Glutamatergic neuron (in vitro differentiated cells): Measurements from ENCODE around the gene RALGPS2. TPM values are rescaled to one million over a fixed set of nuclear protein-coding genes. Genes with fewer than 3 reads are reported as not detected.

Experiments used
- DNase-seq: peaks from one replicate; pipeline ENCODE4 v3.0.0; 2022
- H3K27ac Mint-ChIP-seq: one replicate; pipeline ENCODE4 v1.8.0; 2020; ENCODE audit warnings: mild to moderate bottlenecking, mixed read lengths, inconsistent platforms; ENCODE audit not compliant: unreplicated experiment
- H3K27me3 Mint-ChIP-seq: one replicate; pipeline ENCODE4 v1.8.0; 2020; ENCODE audit warnings: mild to moderate bottlenecking, moderate library complexity, mixed read lengths, inconsistent platforms; ENCODE audit not compliant: unreplicated experiment
- H3K36me3 Mint-ChIP-seq: one replicate; pipeline ENCODE4 v1.8.0; 2020; ENCODE audit warnings: mild to moderate bottlenecking, mixed read lengths, inconsistent platforms; ENCODE audit not compliant: unreplicated experiment
- H3K4me1 Mint-ChIP-seq: one replicate; pipeline ENCODE4 v1.8.0; 2020; ENCODE audit warnings: mild to moderate bottlenecking, low read depth, mixed read lengths, inconsistent platforms; ENCODE audit not compliant: unreplicated experiment
- H3K4me3 Mint-ChIP-seq: one replicate; pipeline ENCODE4 v1.8.0; 2020; ENCODE audit warnings: mild to moderate bottlenecking, mixed read lengths, inconsistent platforms; ENCODE audit not compliant: unreplicated experiment
- H3K9me3 Mint-ChIP-seq: one replicate; pipeline ENCODE4 v1.8.0; 2020; ENCODE audit warnings: mild to moderate bottlenecking, moderate library complexity, mixed read lengths, inconsistent platforms; ENCODE audit not compliant: unreplicated experiment
- CTCF ChIP-seq: fragments of 200-600 bp; sonication (generic); IDR thresholded peaks from one replicate; pipeline ENCODE4 v1.5.0; 2021; ENCODE audit not compliant: partially characterized antibody, unreplicated experiment
- total RNA-seq: library from RNA; stranded (reverse); fragmentation: NEBNext Ultra II Directional; extraction: Animal tissue kit (Norgen Biotek cat#: 25700); gene quantifications from one replicate; pipeline ENCODE4 v1.2.1, GENCODE V29; 2021; ENCODE audit not compliant: unreplicated experiment

Gene RALGPS2
- total RNA-seq, 1 donor from 2014 or later, result 17.9 TPM

DNA sequence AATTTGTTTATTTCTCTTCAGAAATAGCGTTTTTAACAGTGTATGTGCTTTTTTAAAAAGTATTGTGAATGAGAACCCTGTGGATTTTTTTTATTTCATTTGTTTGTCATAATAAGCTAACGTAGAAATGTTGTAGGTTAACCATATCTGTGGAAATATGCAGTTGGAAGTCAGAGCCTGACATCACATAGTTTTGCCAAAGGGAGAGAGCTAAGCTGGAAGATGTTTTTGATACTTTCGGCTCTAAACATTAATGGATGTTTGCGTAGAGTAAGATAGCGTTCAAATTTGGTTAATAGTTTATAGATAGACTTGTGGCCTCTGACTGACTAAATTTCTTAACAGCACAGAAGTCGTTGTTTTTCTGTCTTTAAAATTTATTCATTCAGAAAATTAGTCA, 193.3 kb downstream of the RALGPS2 start:
- Mint-ChIP-seq H3K4me3 (no peak overlapping the region), H3K36me3 (no peaks in the 10 kb centered on the region), H3K9me3 (no peaks in the 10 kb centered on the region), H3K4me1 (no peaks in the 10 kb centered on the region), H3K27me3 (no peaks in the 10 kb centered on the region), H3K27ac (no peak overlapping the region)
- TF ChIP-seq CTCF, result no peak
- DNase-seq, result no peak

DNA sequence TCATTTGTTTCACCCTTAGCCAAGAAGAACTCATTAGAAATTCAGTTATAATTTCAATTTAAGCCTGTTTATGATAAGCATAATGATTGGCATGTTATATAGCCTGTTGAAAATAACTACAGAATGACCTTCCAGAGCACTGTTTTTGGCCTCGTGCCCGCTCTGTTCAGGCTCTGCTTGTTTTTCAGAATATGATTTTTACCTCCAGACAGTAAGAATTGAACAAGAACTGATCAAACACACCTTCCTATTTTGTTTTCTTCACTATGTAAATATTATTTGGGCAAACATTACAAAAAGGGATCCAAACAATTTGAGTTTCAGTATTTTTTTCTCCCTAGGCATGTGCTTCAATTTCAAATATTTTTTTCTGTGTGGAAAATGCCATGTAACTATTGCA, 193.9 kb downstream of the RALGPS2 start:
- H3K9me3 Mint-ChIP-seq, result no peaks in the 10 kb centered on the region

GRCh38 chr1:178919581-178919980, 194.5 kb downstream of the RALGPS2 start:
- no peaks in the 10 kb centered on the region for H3K27me3 Mint-ChIP-seq
- H3K27ac Mint-ChIP-seq, result no peak overlapping the region
- H3K4me3 Mint-ChIP-seq, result no peak overlapping the region
- peaks cover 5% of the 10 kb centered on the region for H3K36me3 Mint-ChIP-seq
- TF ChIP-seq CTCF, result no peak
- no peak for DNase-seq
- no peaks in the 10 kb centered on the region for H3K9me3 Mint-ChIP-seq
- H3K4me1 Mint-ChIP-seq, result no peaks in the 10 kb centered on the region

More for the DNA sequence above, 193.9 kb downstream of the RALGPS2 start:
- no peaks in the 10 kb centered on the region for H3K4me1 Mint-ChIP-seq
- no peak overlapping the region for H3K27ac Mint-ChIP-seq
- H3K36me3 Mint-ChIP-seq, result no peaks in the 10 kb centered on the region
- no peaks in the 10 kb centered on the region for H3K27me3 Mint-ChIP-seq
- no peak for TF ChIP-seq CTCF
- H3K4me3 Mint-ChIP-seq, result no peak overlapping the region
- no peak for DNase-seq

GRCh38 chr1:178921499-178921898, 196.5 kb downstream of the RALGPS2 start:
- no peak overlapping the region for H3K27ac Mint-ChIP-seq
- peaks cover 9% of the 10 kb centered on the region for H3K36me3 Mint-ChIP-seq
- no peaks in the 10 kb centered on the region for H3K27me3 Mint-ChIP-seq
- H3K4me3 Mint-ChIP-seq, result no peak overlapping the region
- DNase-seq, result no peak
- no peak for TF ChIP-seq CTCF
- no peaks in the 10 kb centered on the region for H3K4me1 Mint-ChIP-seq
- H3K9me3 Mint-ChIP-seq, result peaks cover 2% of the 10 kb centered on the region

- peaks cover 2% of the 10 kb centered on the region for H3K9me3 Mint-ChIP-seq
- no peak for DNase-seq
- H3K27ac Mint-ChIP-seq, result no peak overlapping the region
- no peak overlapping the region for H3K4me3 Mint-ChIP-seq
- no peaks in the 10 kb centered on the region for H3K4me1 Mint-ChIP-seq
- TF ChIP-seq CTCF, result no peak
- H3K27me3 Mint-ChIP-seq, result no peaks in the 10 kb centered on the region
- H3K36me3 Mint-ChIP-seq, result peaks cover 9% of the 10 kb centered on the region
Measured at GRCh38 chr1:178923512-178923911, 198.5 kb downstream of the RALGPS2 start.
